Neutrophil (primary cell): ENCODE measurements around the gene LMNTD1.
"Not testable (repeated sequence)": the region's sequence is repeated elsewhere in the genome, so short reads cannot be mapped to it uniquely, and the experiment has no call there.

Experiments
- H3K27ac ChIP-seq: fragments of 200-600 bp; sonication (generic); 2 replicates; pipeline ENCODE4 v1.5.1; 2016; ENCODE audit warnings: mild to moderate bottlenecking, moderate library complexity
- H3K27me3 ChIP-seq: fragments of 200-600 bp; sonication (generic); 2 replicates; pipeline ENCODE4 v1.6.0; 2016; ENCODE audit warnings: mild to moderate bottlenecking
- H3K36me3 ChIP-seq: fragments of 200-600 bp; sonication (generic); 2 replicates; pipeline ENCODE4 v1.5.1; 2017
- H3K4me1 ChIP-seq, 2 experiments: fragments of 200-600 bp in 1 of 2; sonication (generic) in 1 of 2; 1 replicate in 1 of 2; 2 replicates in 1 of 2; pipeline versions ENCODE4 v1.5.1 to v1.6.1; 2013 to 2016; ENCODE audit warnings: low read depth in 1 of 2, low read length in 1 of 2, mild to moderate bottlenecking in 1 of 2, moderate library complexity in 1 of 2; ENCODE audit not compliant: control insufficient read depth in 1 of 2, insufficient read depth in 1 of 2
- H3K4me3 ChIP-seq, 2 experiments: fragments of 200-600 bp in 1 of 2; sonication (generic) in 1 of 2; 1 replicate in 1 of 2; 2 replicates in 1 of 2; pipeline ENCODE4 v1.5.1; 2013 to 2016; ENCODE audit warnings: low read depth in 1 of 2, low read length in 1 of 2, mild to moderate bottlenecking in 1 of 2, moderate library complexity in 1 of 2
- H3K9me3 ChIP-seq: fragments of 200-600 bp; sonication (generic); 2 replicates; pipeline ENCODE4 v1.5.1; 2016
- TF ChIP-seq, protein P1 (sequence below): fragments of 200-600 bp; sonication (generic); IDR thresholded peaks from 2 replicates; pipeline ENCODE4 v1.5.1; 2016; ENCODE audit warnings: antibody characterized with exemption

The LMNTD1 gene

DNA sequence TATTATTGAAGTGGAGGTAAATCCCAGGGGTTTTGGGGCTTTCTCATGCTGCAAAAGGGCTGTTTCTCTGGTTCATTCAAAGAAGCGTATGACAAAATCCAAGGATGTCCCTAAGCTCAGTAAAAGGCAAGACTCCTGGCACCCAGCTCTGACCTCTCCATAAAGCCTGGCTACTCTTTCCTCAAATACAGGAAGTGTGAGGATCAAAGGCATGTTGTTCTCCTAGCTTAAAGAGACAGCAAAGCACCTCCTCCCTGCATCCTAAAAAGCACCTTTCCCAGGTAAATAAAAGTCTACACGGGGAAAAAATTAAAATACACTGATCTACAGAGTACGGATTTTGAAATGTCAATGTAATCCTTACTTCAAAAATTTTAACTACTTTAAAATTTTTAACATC is 118.6 kb downstream of the LMNTD1 start:
- no peaks in the 10 kb centered on the region for H3K27me3 ChIP-seq
- H3K36me3 ChIP-seq = no peaks in the 10 kb centered on the region
- no peak overlapping the region for H3K4me3 ChIP-seq
- no peak overlapping the region for H3K27ac ChIP-seq
- no peaks in the 10 kb centered on the region for H3K9me3 ChIP-seq
- no peaks in the 10 kb centered on the region for H3K4me1 ChIP-seq
- TF ChIP-seq, protein P1, sequence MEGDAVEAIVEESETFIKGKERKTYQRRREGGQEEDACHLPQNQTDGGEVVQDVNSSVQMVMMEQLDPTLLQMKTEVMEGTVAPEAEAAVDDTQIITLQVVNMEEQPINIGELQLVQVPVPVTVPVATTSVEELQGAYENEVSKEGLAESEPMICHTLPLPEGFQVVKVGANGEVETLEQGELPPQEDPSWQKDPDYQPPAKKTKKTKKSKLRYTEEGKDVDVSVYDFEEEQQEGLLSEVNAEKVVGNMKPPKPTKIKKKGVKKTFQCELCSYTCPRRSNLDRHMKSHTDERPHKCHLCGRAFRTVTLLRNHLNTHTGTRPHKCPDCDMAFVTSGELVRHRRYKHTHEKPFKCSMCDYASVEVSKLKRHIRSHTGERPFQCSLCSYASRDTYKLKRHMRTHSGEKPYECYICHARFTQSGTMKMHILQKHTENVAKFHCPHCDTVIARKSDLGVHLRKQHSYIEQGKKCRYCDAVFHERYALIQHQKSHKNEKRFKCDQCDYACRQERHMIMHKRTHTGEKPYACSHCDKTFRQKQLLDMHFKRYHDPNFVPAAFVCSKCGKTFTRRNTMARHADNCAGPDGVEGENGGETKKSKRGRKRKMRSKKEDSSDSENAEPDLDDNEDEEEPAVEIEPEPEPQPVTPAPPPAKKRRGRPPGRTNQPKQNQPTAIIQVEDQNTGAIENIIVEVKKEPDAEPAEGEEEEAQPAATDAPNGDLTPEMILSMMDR = no peak

DNA sequence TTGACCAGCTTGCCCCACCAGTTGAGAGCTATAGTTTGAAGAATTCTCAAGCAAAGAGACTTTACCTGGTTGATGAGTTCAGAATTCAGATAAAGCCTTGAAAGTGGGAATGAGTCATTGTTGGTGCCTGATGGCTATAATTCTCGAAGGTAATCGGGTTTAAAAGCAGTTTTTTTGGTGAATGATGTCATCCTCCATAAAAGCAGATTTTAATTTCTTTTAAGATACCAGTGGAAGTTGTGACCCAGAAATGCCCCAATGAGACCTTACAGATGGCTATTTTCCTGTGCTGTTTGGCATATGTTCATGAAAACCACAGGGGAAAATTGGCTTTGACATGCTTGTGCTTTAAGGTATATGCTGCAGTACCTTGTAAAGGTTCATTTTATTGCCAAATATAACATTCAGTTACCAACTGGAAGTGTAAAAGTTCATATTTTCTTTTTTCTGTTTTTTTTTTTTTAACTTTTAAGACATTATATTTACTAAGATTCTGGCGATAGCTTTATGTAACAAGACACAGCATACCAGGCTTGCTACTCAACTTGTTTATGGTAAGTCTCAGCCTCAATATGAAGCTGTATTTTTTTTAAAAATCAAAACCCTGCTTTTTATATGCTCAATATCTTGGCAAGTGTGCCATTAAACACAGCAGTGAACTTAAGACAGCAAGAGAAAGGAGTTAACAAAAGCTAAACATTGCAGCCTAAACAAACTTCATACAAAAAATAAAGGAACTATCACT is 119.3 kb downstream of the LMNTD1 start:
- Histone ChIP-seq H3K4me3 (no peak overlapping the region), H3K27me3 (no peaks in the 10 kb centered on the region), H3K9me3 (no peaks in the 10 kb centered on the region), H3K27ac (no peak overlapping the region), H3K36me3 (no peaks in the 10 kb centered on the region), H3K4me1 (no peaks in the 10 kb centered on the region)
- TF ChIP-seq, protein P1 = no peak

DNA sequence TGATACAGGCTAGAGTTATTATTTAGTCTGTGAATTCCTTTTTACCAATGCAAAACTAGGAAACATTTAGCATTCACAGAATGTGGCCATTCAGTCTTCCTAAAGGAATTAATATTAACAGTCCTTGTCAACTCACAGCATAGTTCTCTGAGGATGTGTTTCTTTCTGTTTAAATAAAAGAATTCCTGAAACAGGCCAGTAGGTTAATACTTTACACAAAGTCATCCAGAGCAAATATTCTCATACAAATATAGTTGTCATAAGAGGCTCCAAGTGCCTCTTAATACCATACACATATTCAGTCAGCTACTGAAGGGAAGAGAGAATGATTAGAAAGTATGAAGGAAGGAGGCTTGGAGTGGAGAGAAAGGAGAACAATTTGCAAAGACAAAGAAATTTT is 120.1 kb downstream of the LMNTD1 start:
- Histone ChIP-seq H3K4me1 (no peaks in the 10 kb centered on the region), H3K4me3 (no peak overlapping the region), H3K36me3 (no peaks in the 10 kb centered on the region), H3K27me3 (no peaks in the 10 kb centered on the region), H3K27ac (no peak overlapping the region), H3K9me3 (no peaks in the 10 kb centered on the region)
- TF ChIP-seq, protein P1 = no peak

DNA sequence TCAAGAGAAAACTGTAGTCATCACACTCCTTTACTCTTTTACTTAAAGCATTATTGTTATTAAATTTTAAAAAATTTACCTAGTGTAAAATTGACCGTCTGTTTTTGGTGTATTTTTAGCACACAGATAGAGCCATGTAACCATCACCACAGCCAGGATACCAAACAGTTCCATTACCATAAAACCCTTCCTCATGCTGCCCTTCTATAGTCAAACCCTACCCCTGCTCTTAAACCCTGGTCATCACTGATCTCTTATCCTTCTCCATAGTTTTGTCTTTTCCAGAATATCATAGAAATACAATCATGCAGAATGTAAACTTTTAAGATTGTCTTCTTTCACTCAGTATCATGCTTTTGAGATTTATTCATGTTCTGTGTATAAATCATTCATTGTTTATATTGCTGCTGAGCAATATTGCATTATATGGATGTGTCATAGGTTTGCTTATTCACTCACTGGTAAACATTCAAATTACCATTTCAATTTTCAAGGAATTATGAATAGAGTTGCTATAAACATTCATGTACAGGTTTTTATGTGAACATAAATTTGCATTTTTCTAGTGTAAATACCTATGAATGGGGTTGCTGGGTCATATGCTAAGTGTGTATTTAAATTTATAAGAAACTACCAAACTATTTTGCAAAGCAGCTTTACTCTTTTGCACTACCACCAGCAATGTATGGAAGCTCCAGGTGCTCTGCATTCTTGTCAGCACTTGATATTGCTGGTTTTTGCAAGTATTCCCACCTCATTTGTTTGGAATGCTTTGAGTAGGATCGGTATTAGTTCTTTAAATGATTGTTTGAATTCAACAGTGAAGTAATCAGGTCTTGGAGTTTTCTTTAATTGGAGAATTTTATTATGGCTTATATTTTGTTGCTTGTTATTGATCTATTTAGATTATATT is 125.5 kb downstream of the LMNTD1 start:
- no peaks in the 10 kb centered on the region for H3K36me3 ChIP-seq
- TF ChIP-seq, protein P1 = no peak
- H3K27me3 ChIP-seq = no peaks in the 10 kb centered on the region
- no peaks in the 10 kb centered on the region for H3K9me3 ChIP-seq
- no peaks in the 10 kb centered on the region for H3K4me1 ChIP-seq
- no peak overlapping the region for H3K4me3 ChIP-seq
- no peak overlapping the region for H3K27ac ChIP-seq

DNA sequence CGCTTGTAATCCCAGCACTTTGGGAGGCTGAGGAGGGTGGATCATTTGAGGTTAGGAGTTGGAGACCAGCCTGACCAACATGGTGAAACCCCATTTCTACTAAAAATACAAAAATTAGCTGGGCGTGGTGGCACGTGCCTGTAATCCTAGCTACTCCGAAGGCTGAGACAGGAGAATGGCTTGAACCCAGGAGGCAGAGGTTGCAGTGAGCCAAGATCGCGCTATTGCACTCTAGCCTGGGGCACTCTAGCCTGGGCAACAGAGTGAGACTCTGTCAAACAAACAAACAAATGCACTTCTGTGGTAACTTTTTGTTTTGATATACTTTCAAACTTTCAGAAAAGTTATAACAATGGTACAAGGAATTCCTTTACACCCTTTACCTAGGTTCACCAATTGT is 126.3 kb downstream of the LMNTD1 start:
- not testable (repeated sequence) for H3K36me3 ChIP-seq, H3K4me3 ChIP-seq

More for the DNA sequence above, 126.3 kb downstream of the LMNTD1 start:
- H3K27me3 ChIP-seq, H3K27ac ChIP-seq, H3K9me3 ChIP-seq, H3K4me1 ChIP-seq: not testable (repeated sequence)
